Fibroblast of the aortic adventitia (primary cell): ENCODE measurements around the gene COL8A1. TPM values are rescaled to one million over a fixed set of nuclear protein-coding genes. Genes with fewer than 3 reads are reported as not detected.

Source experiments
- DNase-seq: peaks from one replicate; pipeline ENCODE4 v3.0.0-alpha.2; 2010; ENCODE audit warnings: low read depth
- H3K4me3 ChIP-seq: 2 replicates; pipeline ENCODE4 v1.5.1; 2011; ENCODE audit warnings: low read depth, mild to moderate bottlenecking, control low read depth, low read length, moderate library complexity
- CTCF ChIP-seq: IDR thresholded peaks from 2 replicates; pipeline ENCODE4 v1.5.1; 2011; ENCODE audit warnings: mild to moderate bottlenecking, low read length, control low read depth, inconsistent platforms; ENCODE audit not compliant: insufficient read depth
- total RNA-seq: library from RNA; depleted of rRNA; stranded (reverse); fragments of >200 nt; gene quantifications from 2 replicates; pipeline ENCODE4 v1.2.3, GENCODE V29; 2012; ENCODE audit warnings: low replicate concordance

Gene COL8A1
- total RNA-seq, 1 donor = 25.1 TPM

- DNase-seq = peak; percentile 60
- no peak for TF ChIP-seq CTCF
- no peak overlapping the region for H3K4me3 ChIP-seq
Observed at GRCh38 chr3:99699841-99700240, 61.4 kb downstream of the COL8A1 start.

GRCh38 chr3:99700631-99701268 is 62.4 kb downstream of the COL8A1 start:
- no peak for TF ChIP-seq CTCF
- no peak overlapping the region for H3K4me3 ChIP-seq
- peak; percentile 69 for DNase-seq

GRCh38 chr3:99702953-99703943 is 64.9 kb downstream of the COL8A1 start:
- TF ChIP-seq CTCF = no peak
- no peak for DNase-seq
- no peak overlapping the region for H3K4me3 ChIP-seq

- no peak for DNase-seq
Observed at GRCh38 chr3:99704417-99704816, 66.0 kb downstream of the COL8A1 start.

GRCh38 chr3:99706410-99706809 is 68.0 kb downstream of the COL8A1 start:
- DNase-seq = peak; percentile 57
- no peak for TF ChIP-seq CTCF
- H3K4me3 ChIP-seq = no peak overlapping the region

More at GRCh38 chr3:99704417-99704816, 66.0 kb downstream of the COL8A1 start:
- TF ChIP-seq CTCF = no peak
- no peak overlapping the region for H3K4me3 ChIP-seq

GRCh38 chr3:99708207-99708745 is 69.9 kb downstream of the COL8A1 start:
- DNase-seq = peak; percentile 64
- H3K4me3 ChIP-seq = no peak overlapping the region
- TF ChIP-seq CTCF = no peak
